SK-N-SH treated with all-trans-retinoic acid at 6 μM for 48 hours (cell line): Measurements from ENCODE around the gene TNFSF4.

ENCODE experiments used
- ATAC-seq: fragments of 200-7000 bp; cut with Tn5 transposase; 3 replicates; pipeline ENCODE4 v1.9.1; 2020; ENCODE audit warnings: mild to moderate bottlenecking, moderate library complexity
- GLIS3 ChIP-seq: fragments of 250-450 bp; sonication (Bioruptor Pico); IDR thresholded peaks from 2 replicates; pipeline ENCODE4 v1.5.0; 2020; ENCODE audit warnings: mild to moderate bottlenecking, moderate library complexity
- ISL1 ChIP-seq: fragments of 250-450 bp; sonication (Bioruptor Pico); IDR thresholded peaks from 2 replicates; pipeline ENCODE4 v2.1.2; 2022; ENCODE audit warnings: mild to moderate bottlenecking, moderate library complexity
- OSR1 ChIP-seq: fragments of 250-450 bp; sonication (Bioruptor Pico); IDR thresholded peaks from 2 replicates; pipeline ENCODE4 v1.8.0; 2022; ENCODE audit warnings: moderate library complexity, mild to moderate bottlenecking, inconsistent platforms
- PATZ1 ChIP-seq: fragments of 250-450 bp; sonication (Bioruptor Pico); IDR thresholded peaks from 2 replicates; pipeline ENCODE4 v1.8.0; 2020; ENCODE audit warnings: mild to moderate bottlenecking, moderate library complexity, borderline replicate concordance
- POU6F1 ChIP-seq: fragments of 250-450 bp; sonication (Bioruptor Pico); IDR thresholded peaks from 2 replicates; pipeline ENCODE4 v1.8.0; 2021; ENCODE audit warnings: low read depth, mild to moderate bottlenecking, moderate library complexity, borderline replicate concordance
- PPARA ChIP-seq: fragments of 250-450 bp; sonication (Bioruptor Pico); IDR thresholded peaks from 2 replicates; pipeline ENCODE4 v1.5.0; 2020; ENCODE audit warnings: mild to moderate bottlenecking, borderline replicate concordance
- RARB ChIP-seq: fragments of 250-450 bp; sonication (Bioruptor Pico); IDR thresholded peaks from 2 replicates; pipeline ENCODE4 v1.8.0; 2021; ENCODE audit warnings: mild to moderate bottlenecking, moderate library complexity
- TCF4 ChIP-seq: fragments of 250-450 bp; sonication (Bioruptor Pico); IDR thresholded peaks from 2 replicates; pipeline ENCODE4 v1.8.0; 2021; ENCODE audit warnings: mild to moderate bottlenecking, moderate library complexity, borderline replicate concordance
- TOX ChIP-seq: fragments of 250-450 bp; sonication (Bioruptor Pico); IDR thresholded peaks from 2 replicates; pipeline ENCODE4 v1.8.0; 2021; ENCODE audit warnings: mild to moderate bottlenecking, moderate library complexity, borderline replicate concordance
- TSHZ2 ChIP-seq: fragments of 250-450 bp; sonication (Bioruptor Pico); IDR thresholded peaks from 2 replicates; pipeline ENCODE4 v1.5.0; 2020; ENCODE audit warnings: mild to moderate bottlenecking, moderate library complexity
- ZFP3 ChIP-seq: fragments of 250-450 bp; sonication (Bioruptor Pico); IDR thresholded peaks from 2 replicates; pipeline ENCODE4 v1.5.0; 2020; ENCODE audit warnings: mild to moderate bottlenecking, moderate library complexity
- ZFP30 ChIP-seq: fragments of 450-650 bp; formaldehyde crosslinking; IDR thresholded peaks from 2 replicates; pipeline ENCODE4 v1.5.0; 2022; ENCODE audit warnings: mild to moderate bottlenecking, moderate library complexity
- ZNF565 ChIP-seq: fragments of 450-650 bp; formaldehyde crosslinking; conservative IDR thresholded peaks from 2 replicates; pipeline ENCODE4 v1.5.0; 2020; ENCODE audit warnings: low read depth, mild to moderate bottlenecking, moderate library complexity
- ZNF70 ChIP-seq: fragments of 450-650 bp; formaldehyde crosslinking; IDR thresholded peaks from 2 replicates; pipeline ENCODE4 v1.5.0; 2020; ENCODE audit warnings: mild to moderate bottlenecking, moderate library complexity
- TF ChIP-seq, protein P1 (sequence below): fragments of 250-450 bp; sonication (Bioruptor Pico); IDR thresholded peaks from 2 replicates; pipeline ENCODE4 v1.5.1; 2021; ENCODE audit warnings: mild to moderate bottlenecking, moderate library complexity
- TF ChIP-seq, protein P2 (sequence below): fragments of 250-450 bp; sonication (Bioruptor Pico); IDR thresholded peaks from 2 replicates; pipeline ENCODE4 v1.5.1; 2020; ENCODE audit warnings: low read depth, mild to moderate bottlenecking, moderate library complexity

Gene TNFSF4

DNA sequence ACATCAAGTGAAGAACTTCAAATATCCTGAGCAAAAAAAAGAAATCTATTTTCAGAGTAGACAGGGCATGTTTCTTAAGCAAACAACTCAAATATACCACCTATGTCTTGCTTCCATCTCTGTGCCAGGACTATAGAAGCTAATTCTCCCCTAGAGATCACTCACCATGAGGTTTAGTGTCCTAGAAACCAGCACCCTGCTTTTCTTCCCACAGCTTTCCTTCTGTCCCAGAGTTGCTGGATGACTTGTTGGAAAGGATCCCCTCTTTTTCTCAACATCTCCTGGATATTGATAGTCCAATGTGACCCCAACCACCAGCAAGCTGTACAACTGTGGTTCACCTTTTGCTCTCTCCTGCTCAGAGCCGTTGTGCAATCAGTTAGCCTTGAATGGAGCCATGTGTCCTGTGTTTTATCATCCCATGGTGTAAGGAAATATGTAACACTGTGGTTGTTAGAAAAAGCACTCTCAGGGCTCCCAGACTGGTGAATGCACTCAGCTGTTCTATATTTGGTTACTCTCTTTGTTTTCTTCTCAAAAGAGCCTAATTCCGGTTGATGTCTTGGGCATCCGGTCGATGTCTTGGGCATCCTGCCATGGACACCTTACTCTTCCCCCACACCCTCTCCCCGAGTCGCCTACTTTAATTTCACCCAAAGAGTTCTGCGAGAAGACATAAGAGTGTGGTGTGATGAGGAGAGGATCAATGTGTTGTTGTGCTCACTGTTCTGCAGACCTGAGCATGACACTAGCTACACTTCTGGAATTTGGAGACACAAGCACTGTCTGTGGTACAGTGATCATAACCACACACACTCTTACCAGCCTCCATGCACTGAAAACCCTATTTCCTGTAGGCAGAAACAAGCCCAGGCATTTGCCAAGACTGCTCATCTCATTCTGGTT, 1.7 kb downstream of the TNFSF4 start:
- TF ChIP-seq TCF4 (CRISPR knock-in tag), result no peak
- no peak for TF ChIP-seq GLIS3 (CRISPR knock-in tag)
- TF ChIP-seq ZFP3 (CRISPR knock-in tag), result no peak
- TF ChIP-seq ZFP30 (CRISPR knock-in tag), result no peak
- no peak for TF ChIP-seq OSR1
- no peak for TF ChIP-seq TSHZ2 (CRISPR knock-in tag)
- no peak for TF ChIP-seq POU6F1 (CRISPR knock-in tag)
- TF ChIP-seq, protein P1, sequence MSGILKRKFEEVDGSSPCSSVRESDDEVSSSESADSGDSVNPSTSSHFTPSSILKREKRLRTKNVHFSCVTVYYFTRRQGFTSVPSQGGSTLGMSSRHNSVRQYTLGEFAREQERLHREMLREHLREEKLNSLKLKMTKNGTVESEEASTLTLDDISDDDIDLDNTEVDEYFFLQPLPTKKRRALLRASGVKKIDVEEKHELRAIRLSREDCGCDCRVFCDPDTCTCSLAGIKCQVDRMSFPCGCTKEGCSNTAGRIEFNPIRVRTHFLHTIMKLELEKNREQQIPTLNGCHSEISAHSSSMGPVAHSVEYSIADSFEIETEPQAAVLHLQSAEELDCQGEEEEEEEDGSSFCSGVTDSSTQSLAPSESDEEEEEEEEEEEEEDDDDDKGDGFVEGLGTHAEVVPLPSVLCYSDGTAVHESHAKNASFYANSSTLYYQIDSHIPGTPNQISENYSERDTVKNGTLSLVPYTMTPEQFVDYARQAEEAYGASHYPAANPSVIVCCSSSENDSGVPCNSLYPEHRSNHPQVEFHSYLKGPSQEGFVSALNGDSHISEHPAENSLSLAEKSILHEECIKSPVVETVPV (CRISPR knock-in tag), result no peak
- TF ChIP-seq PATZ1 (CRISPR knock-in tag), result no peak
- TF ChIP-seq, protein P2, sequence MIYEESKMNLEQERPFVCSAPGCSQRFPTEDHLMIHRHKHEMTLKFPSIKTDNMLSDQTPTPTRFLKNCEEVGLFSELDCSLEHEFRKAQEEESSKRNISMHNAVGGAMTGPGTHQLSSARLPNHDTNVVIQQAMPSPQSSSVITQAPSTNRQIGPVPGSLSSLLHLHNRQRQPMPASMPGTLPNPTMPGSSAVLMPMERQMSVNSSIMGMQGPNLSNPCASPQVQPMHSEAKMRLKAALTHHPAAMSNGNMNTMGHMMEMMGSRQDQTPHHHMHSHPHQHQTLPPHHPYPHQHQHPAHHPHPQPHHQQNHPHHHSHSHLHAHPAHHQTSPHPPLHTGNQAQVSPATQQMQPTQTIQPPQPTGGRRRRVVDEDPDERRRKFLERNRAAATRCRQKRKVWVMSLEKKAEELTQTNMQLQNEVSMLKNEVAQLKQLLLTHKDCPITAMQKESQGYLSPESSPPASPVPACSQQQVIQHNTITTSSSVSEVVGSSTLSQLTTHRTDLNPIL (CRISPR knock-in tag), result no peak
- ATAC-seq, result peak; percentile 72

DNA sequence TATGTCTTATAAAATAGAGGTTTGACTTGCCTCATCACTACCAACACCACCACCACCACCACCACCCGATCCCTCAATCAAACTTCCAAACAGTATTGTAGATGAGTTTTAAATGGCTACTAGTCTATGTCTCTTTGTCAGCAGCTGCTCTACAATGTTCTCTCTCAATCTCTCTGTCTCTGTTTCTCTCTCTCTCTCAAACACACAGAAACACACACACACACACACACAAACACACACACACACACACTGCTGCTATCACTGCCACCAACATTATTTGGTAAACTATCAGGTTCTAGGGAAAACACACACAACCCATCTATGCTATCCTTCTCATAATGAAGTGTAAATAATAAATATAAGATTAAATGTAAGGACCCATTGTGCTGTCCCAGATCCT, 2.4 kb downstream of the TNFSF4 start:
- ATAC-seq, result no peak
- TF ChIP-seq TOX (CRISPR knock-in tag) (no peak), RARB (CRISPR knock-in tag) (no peak), ZNF70 (no peak), TSHZ2 (CRISPR knock-in tag) (no peak), ZNF565 (CRISPR knock-in tag) (no peak), ISL1 (CRISPR knock-in tag) (no peak), PATZ1 (CRISPR knock-in tag) (no peak), PPARA (CRISPR knock-in tag) (no peak), ZFP30 (CRISPR knock-in tag) (no peak)
